SKM-1 (cell line): ENCODE results near the gene DCHS2.

Experiments
- DNase-seq: peaks from one replicate; lab custom pipeline; 2025; ENCODE audit not compliant: unreplicated experiment; lab: John Stamatoyannopoulos, UW

Gene DCHS2

GRCh38 chr4:154490583-154491340, 837 bp downstream of the DCHS2 start:
- DNase-seq: no peak

GRCh38 chr4:154490234-154490582, 1.4 kb downstream of the DCHS2 start:
- DNase-seq: no peak

GRCh38 chr4:154489558-154490233, 1.9 kb downstream of the DCHS2 start:
- DNase-seq: no peak

GRCh38 chr4:154487145-154487544, 4.5 kb downstream of the DCHS2 start:
- no peak for DNase-seq

GRCh38 chr4:154485127-154485773, 6.3 kb downstream of the DCHS2 start:
- DNase-seq: peak; percentile 78

- no peak for DNase-seq
These were observed 13.1 kb downstream of the DCHS2 start for GRCh38 chr4:154478547-154478946.

GRCh38 chr4:154478128-154478527, 13.5 kb downstream of the DCHS2 start:
- DNase-seq: no peak

GRCh38 chr4:154476232-154476631, 15.4 kb downstream of the DCHS2 start:
- DNase-seq: no peak

- no peak for DNase-seq
These were observed 15.8 kb downstream of the DCHS2 start for GRCh38 chr4:154475820-154476219.

GRCh38 chr4:154473497-154473896, 18.1 kb downstream of the DCHS2 start:
- no peak for DNase-seq

- no peak for DNase-seq
These were observed 18.7 kb downstream of the DCHS2 start for GRCh38 chr4:154472858-154473257.

GRCh38 chr4:154471526-154472331, 19.9 kb downstream of the DCHS2 start:
- DNase-seq: no peak

GRCh38 chr4:154471032-154471431, 20.6 kb downstream of the DCHS2 start:
- DNase-seq: no peak

GRCh38 chr4:154467886-154468285, 23.7 kb downstream of the DCHS2 start:
- DNase-seq: no peak

- no peak for DNase-seq
These were observed 25.3 kb downstream of the DCHS2 start for GRCh38 chr4:154466336-154466735.

GRCh38 chr4:154465085-154465484, 26.5 kb downstream of the DCHS2 start:
- no peak for DNase-seq

GRCh38 chr4:154464654-154465053, 26.9 kb downstream of the DCHS2 start:
- no peak for DNase-seq

GRCh38 chr4:154462081-154462810, 29.4 kb downstream of the DCHS2 start:
- no peak for DNase-seq

- DNase-seq: no peak
These were observed 34.1 kb downstream of the DCHS2 start for GRCh38 chr4:154457471-154457870.

- no peak for DNase-seq
These were observed 34.7 kb downstream of the DCHS2 start for GRCh38 chr4:154456889-154457288.

- no peak for DNase-seq
These were observed 35.4 kb downstream of the DCHS2 start for GRCh38 chr4:154456240-154456639.
